GM21619 (cell line): ENCODE measurements around the gene USF2.

Source experiments
- ATAC-seq: cut with Tn5 transposase; IDR thresholded peaks from one replicate; pipeline ENCODE4 v1.9.1; 2021; ENCODE audit not compliant: unreplicated experiment

Gene USF2

DNA sequence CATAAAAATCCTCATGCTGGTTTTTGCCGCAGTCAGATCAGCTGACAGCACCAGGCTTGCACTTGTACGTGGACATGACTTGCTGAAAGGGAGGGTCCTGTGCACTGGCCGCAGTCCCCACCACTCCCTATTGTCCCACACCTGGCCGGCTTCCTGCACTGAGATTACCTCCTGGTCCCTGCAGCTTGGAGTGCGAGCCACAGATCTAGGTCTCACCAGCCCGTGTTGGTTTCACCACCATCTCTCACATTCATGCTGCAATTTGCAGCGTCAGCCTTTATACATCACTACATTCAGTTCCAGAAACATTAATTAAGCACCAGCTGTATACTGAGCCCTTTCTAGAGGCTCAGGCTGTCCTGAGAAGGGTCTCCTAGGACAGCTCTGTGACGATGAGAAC is 45.3 kb downstream of the USF2 start:
- ATAC-seq = no peak

DNA sequence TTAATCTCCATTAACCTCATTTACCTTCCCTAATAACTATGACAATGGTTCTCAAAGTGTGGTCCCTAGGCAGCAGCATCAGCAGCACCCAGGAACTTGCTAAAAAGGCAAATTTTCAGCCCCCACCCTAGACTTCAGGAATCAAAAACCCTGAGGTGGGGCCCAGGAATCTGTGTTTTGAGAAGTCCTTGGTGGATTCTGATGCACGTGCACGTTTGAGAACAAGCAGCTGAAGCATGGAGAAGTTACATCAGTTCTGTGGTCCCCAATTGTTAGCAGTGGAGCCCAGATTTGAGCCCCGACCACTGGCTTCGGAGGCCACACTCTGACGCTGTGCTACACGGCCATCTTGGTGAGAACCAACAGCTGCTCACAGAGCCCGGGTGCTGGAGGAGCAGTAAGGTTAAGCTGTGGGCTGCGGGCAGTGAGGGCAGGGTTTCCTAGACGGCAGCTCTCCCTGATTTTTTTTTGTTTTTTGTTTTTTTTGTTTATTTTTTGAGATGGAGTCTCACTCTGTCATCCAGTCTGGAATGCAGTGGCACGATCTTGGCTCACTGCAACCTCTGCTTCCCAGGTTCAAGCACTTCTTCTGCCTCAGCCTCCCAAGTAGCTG is 46.2 kb downstream of the USF2 start:
- no peak for ATAC-seq

- ATAC-seq = no peak
Measured at GRCh38 chr19:35315883-35316282, 47.1 kb downstream of the USF2 start.

- ATAC-seq = no peak
Measured at GRCh38 chr19:35316560-35316959, 47.8 kb downstream of the USF2 start.

- ATAC-seq = no peak
Measured at GRCh38 chr19:35317464-35318043, 48.8 kb downstream of the USF2 start.

DNA sequence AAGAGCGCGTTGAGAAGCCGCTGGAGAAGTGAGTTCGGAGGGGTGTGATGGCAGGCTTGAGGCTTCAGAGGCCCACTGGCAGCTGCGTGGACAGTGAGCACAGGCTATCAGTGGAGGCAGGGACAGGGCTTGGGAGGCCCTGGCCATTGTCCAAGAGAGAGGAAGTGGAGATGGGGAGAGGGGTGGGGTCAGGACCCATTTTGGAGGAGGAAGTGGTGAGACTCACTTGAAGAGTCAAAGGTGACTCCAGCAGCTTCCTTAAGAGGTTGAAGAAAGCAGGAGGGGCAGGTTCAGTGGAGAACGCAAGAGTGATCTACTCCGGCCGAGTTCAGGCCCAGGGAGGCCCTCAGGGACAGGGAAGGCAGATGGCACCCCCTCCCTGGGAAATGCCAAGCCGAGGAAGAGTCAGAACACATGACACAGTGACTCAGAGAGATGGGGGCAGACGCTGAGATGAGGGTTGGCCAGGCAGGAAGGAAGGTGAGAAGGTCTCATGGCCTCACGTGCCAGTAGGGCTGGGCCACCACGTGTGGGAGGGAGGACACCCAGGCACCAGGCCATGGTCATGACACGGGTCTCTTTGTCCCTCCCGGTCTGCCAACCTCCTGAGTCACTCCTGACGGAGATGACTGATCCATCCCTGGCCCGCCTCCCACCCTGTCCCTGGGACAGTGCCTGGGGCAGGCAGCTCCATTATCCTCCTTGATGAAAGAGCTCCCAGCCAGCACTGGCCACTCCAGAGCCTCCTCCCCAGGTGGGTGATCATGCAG is 50.1 kb downstream of the USF2 start:
- ATAC-seq = no peak

- ATAC-seq = no peak
Measured at GRCh38 chr19:35320065-35320713, 51.4 kb downstream of the USF2 start.

DNA sequence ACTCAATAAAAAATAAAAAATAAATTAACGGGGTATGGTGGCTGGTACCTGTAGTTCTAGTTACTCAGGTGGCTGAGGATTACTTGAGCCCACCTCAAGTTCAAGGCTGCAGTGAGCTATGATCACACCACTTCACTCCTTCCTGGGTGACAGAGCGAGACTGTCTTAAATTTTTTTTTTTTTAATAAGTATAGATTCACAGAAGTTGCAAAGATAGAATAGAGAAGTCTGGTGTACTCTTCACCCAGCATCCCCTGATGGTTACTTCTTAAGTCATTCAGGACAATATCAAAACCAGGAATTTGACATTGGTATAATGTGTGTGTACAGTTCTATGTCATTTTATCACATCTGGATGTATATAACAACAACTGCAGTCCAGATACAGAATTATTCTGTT is 52.5 kb downstream of the USF2 start:
- ATAC-seq = no peak

GRCh38 chr19:35322014-35322413 is 53.3 kb downstream of the USF2 start:
- ATAC-seq = no peak

- no peak for ATAC-seq
Measured at GRCh38 chr19:35327642-35328041, 58.9 kb downstream of the USF2 start.

DNA sequence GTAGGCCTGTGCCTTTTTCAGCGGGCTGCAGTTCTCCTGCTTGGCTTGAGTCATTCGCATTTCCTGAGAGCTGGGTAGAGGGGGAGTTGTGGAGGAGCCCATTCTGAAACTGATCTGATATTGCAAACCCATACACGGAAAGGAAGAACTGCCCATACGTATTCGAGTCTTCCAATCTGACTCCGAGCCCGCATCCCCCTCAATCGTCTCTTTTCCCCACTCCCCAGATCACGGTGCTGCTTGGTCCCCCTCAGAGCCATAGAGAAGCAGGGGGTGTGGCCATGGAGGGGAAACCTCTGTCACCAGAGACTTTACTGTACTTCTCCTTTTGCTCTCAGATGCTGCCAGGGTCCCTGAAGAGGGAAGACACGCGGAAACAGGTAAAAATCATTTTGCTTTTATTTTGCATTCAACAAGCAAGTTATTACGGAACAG is 60.1 kb downstream of the USF2 start, which contains the start of gene CD22:
TSS of gene CD22 (plus strand) at position 337 of the 435 bp plus-strand sequence. CDS start 2,854 bp downstream, outside the sequence.
- ATAC-seq = no peak

DNA sequence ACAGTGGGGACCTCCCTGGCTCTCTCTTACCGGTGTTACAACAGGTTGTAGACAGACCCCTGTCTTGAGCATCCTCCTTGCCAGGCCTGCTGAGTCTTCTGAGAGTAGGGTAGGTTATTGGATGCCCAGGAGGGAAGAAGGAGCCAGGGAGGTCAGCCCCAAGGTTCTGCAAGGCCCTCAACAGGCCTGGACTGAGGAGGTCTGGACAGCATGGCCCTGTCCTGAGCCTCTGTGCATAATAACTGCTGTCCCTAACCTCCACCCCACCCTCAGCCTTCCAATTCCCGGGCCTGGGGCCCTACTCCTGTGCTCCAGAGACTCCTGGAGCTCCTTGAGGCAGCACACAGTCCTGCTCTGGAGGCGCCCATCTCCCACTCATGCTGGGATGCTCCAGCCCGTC is 60.6 kb downstream of the USF2 start:
- no peak for ATAC-seq
